ENCODE data around the gene ETNK1.

Gene ETNK1

DNA sequence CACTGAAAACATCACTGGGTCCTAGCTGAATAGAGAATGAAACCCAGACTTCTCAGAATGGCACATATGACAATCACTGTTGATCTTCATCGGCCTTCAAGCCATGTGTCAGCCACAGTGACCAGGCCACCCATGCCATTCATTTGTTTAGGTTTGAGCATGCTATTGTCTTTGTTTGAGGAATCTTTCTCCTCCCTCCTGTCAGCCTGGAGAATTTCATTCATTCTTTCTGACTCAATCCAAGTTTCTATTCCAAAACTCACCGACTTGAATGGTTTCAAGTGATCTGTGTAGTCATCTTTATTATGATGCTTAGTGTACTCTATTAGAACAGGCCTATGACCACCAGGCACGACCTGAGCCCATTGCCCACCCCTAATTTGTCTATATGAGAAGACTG lies 106.3 kb downstream of the ETNK1 start:
- H3K9me3 Mint-ChIP-seq, result peaks cover 2% of the 10 kb centered on the region
- no peaks in the 10 kb centered on the region for H3K36me3 Mint-ChIP-seq
- H3K4me1 Mint-ChIP-seq, result no peaks in the 10 kb centered on the region
- no peak overlapping the region for H3K4me3 Mint-ChIP-seq
- ATAC-seq (no peak), DNase-seq (ENCODE audit: low spot score in 2 of 2) (no peak)
- H3K27ac Mint-ChIP-seq, result no peak overlapping the region

DNA sequence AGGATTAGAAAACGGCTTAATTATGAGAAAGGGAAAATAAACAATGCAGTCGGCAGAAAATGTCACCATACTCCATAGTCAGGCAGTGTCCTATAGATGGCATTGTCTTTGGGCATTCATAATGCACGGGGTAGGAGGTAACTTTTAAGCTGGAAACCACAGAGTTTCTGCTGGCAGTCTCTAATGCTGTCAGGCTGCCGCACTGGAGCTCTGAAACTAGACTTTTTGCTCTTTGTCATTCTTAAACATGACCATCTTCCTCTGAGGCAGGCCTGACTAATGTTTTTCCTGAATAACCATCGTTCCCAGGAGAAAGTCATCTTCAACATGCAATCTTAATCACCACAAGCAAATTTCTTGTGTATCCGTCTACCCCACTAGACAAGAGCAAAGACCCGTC lies 108.8 kb downstream of the ETNK1 start:
- DNase-seq (ENCODE audit: low spot score in 2 of 2) (no peak), ATAC-seq (no peak)
- H3K4me3 Mint-ChIP-seq, result no peak overlapping the region
- H3K36me3 Mint-ChIP-seq, result no peaks in the 10 kb centered on the region
- no peaks in the 10 kb centered on the region for H3K4me1 Mint-ChIP-seq
- H3K27ac Mint-ChIP-seq, result no peak overlapping the region
- peaks cover 2% of the 10 kb centered on the region for H3K9me3 Mint-ChIP-seq

DNA sequence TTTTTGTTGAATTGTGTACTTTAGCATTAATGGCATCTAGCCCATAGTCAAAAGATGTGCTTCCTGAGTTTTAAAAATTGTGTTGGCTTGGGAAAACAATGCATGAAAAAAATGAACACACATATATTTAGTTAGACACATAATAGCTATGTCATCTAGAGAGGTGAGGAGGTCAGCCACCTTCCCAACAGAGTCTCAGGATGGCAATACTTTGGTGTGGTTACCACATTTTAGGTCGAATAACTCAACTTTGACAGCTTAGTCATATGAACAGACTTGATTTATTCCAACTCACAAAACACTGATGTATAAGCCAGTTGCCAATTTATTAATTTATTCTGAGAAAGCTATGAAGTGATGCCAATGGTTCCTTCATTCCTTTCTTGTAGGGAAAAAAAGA lies 114.0 kb downstream of the ETNK1 start:
- Mint-ChIP-seq H3K4me3 (no peak overlapping the region), H3K9me3 (peaks cover 2% of the 10 kb centered on the region), H3K4me1 (no peaks in the 10 kb centered on the region), H3K27ac (no peak overlapping the region), H3K36me3 (no peaks in the 10 kb centered on the region)
- no peak for ATAC-seq
- no peak for DNase-seq (ENCODE audit: low spot score in 2 of 2)

Data from stimulated activated effector memory CD8-positive, alpha-beta T cell treated with anti-CD3 and anti-CD28 coated beads, Interleukin-12 subunit alpha, Interleukin-12 subunit beta, amount 100 ng/mL, for 72 hours (primary cell).